HEK293 (cell line): ENCODE measurements around the gene C1orf198.

ENCODE experiments used
- BCL11B ChIP-seq: fragments of 450-650 bp; formaldehyde crosslinking; IDR thresholded peaks from 2 replicates; pipeline ENCODE4 v1.5.1; 2016; ENCODE audit warnings: low read depth, missing biosample characterization, missing genetic modification characterization
- ELK4 ChIP-seq: IDR thresholded peaks from 2 replicates; pipeline ENCODE4 v1.6.1; 2011; ENCODE audit warnings: mild to moderate bottlenecking, low read depth, low read length, borderline replicate concordance
- KLF1 ChIP-seq: fragments of 450-650 bp; formaldehyde crosslinking; IDR thresholded peaks from 2 replicates; pipeline ENCODE4 v1.5.1; 2016; ENCODE audit warnings: missing biosample characterization, missing genetic modification characterization
- KLF7 ChIP-seq: fragments of 450-650 bp; formaldehyde crosslinking; IDR thresholded peaks from 2 replicates; pipeline ENCODE4 v1.5.1; 2016; ENCODE audit warnings: missing biosample characterization, missing genetic modification characterization, borderline replicate concordance
- SP3 ChIP-seq: fragments of 450-650 bp; formaldehyde crosslinking; IDR thresholded peaks from 2 replicates; pipeline ENCODE4 v1.5.1; 2016; ENCODE audit warnings: missing biosample characterization, missing genetic modification characterization
- SP7 ChIP-seq: fragments of 450-650 bp; formaldehyde crosslinking; IDR thresholded peaks from 2 replicates; pipeline ENCODE4 v1.5.1; 2016; ENCODE audit warnings: missing biosample characterization, missing genetic modification characterization
- YY1 ChIP-seq: fragments of 450-650 bp; formaldehyde crosslinking; IDR thresholded peaks from 2 replicates; pipeline ENCODE4 v1.5.1; 2018; ENCODE audit warnings: missing biosample characterization, missing genetic modification characterization
- ZBTB11 ChIP-seq: fragments of 450-650 bp; formaldehyde crosslinking; conservative IDR thresholded peaks from 2 replicates; pipeline ENCODE4 v1.5.1; 2016; ENCODE audit warnings: low read depth, missing biosample characterization, missing genetic modification characterization
- ZBTB48 ChIP-seq: fragments of 450-650 bp; formaldehyde crosslinking; IDR thresholded peaks from 2 replicates; pipeline ENCODE4 v1.5.1; 2016; ENCODE audit warnings: missing biosample characterization, missing genetic modification characterization
- ZNF138 ChIP-seq: fragments of 450-650 bp; formaldehyde crosslinking; IDR thresholded peaks from 2 replicates; pipeline ENCODE4 v1.5.1; 2016; ENCODE audit warnings: missing biosample characterization, missing genetic modification characterization, borderline replicate concordance
- ZNF146 ChIP-seq: fragments of 450-650 bp; formaldehyde crosslinking; IDR thresholded peaks from 2 replicates; pipeline ENCODE4 v1.5.1; 2016; ENCODE audit warnings: missing biosample characterization, missing genetic modification characterization
- ZNF169 ChIP-seq: fragments of 450-650 bp; formaldehyde crosslinking; IDR thresholded peaks from 2 replicates; pipeline ENCODE4 v1.5.1; 2016; ENCODE audit warnings: missing biosample characterization, missing genetic modification characterization
- ZNF324 ChIP-seq: fragments of 450-650 bp; formaldehyde crosslinking; IDR thresholded peaks from 2 replicates; pipeline ENCODE4 v1.5.1; 2016; ENCODE audit warnings: missing biosample characterization, missing genetic modification characterization
- ZNF404 ChIP-seq: fragments of 450-650 bp; formaldehyde crosslinking; IDR thresholded peaks from 2 replicates; pipeline ENCODE4 v1.5.1; 2017; ENCODE audit warnings: missing biosample characterization, missing genetic modification characterization
- ZNF433 ChIP-seq: fragments of 450-650 bp; formaldehyde crosslinking; IDR thresholded peaks from 2 replicates; pipeline ENCODE4 v1.5.1; 2016; ENCODE audit warnings: missing biosample characterization, missing genetic modification characterization, low read depth
- ZNF473 ChIP-seq: fragments of 450-650 bp; formaldehyde crosslinking; IDR thresholded peaks from 2 replicates; pipeline ENCODE4 v1.5.1; 2017; ENCODE audit warnings: missing biosample characterization, missing genetic modification characterization
- ZNF596 ChIP-seq: fragments of 450-650 bp; IDR thresholded peaks from 2 replicates; pipeline ENCODE4 v1.5.0; 2018; ENCODE audit warnings: missing biosample characterization, mild to moderate bottlenecking, missing genetic modification characterization, moderate library complexity
- ZNF626 ChIP-seq: fragments of 450-650 bp; sonication (Bioruptor Pico); formaldehyde crosslinking; IDR thresholded peaks from 2 replicates; pipeline ENCODE4 v1.5.1; 2018; ENCODE audit warnings: missing biosample characterization, missing genetic modification characterization, inconsistent platforms
- ZNF670 ChIP-seq: fragments of 450-650 bp; formaldehyde crosslinking; IDR thresholded peaks from 2 replicates; pipeline ENCODE4 v1.5.1; 2016; ENCODE audit warnings: missing biosample characterization, missing genetic modification characterization, low read depth
- ZNF701 ChIP-seq: fragments of 450-650 bp; formaldehyde crosslinking; IDR thresholded peaks from 2 replicates; pipeline ENCODE4 v1.5.1; 2016; ENCODE audit warnings: missing biosample characterization, missing genetic modification characterization
- ZNF747 ChIP-seq: fragments of 450-650 bp; formaldehyde crosslinking; IDR thresholded peaks from 2 replicates; pipeline ENCODE4 v1.5.1; 2016; ENCODE audit warnings: missing biosample characterization, missing genetic modification characterization
- ZNF768 ChIP-seq: fragments of 450-650 bp; formaldehyde crosslinking; IDR thresholded peaks from 2 replicates; pipeline ENCODE4 v1.5.1; 2018; ENCODE audit warnings: missing biosample characterization, mild to moderate bottlenecking, missing genetic modification characterization
- ZNF777 ChIP-seq: fragments of 450-650 bp; formaldehyde crosslinking; IDR thresholded peaks from 2 replicates; pipeline ENCODE4 v1.5.1; 2017; ENCODE audit warnings: missing biosample characterization, missing genetic modification characterization, borderline replicate concordance
- ZSCAN18 ChIP-seq: fragments of 450-650 bp; formaldehyde crosslinking; IDR thresholded peaks from 2 replicates; pipeline ENCODE4 v1.5.1; 2016; ENCODE audit warnings: missing biosample characterization, missing genetic modification characterization
- ZXDB ChIP-seq: fragments of 450-650 bp; formaldehyde crosslinking; IDR thresholded peaks from 2 replicates; pipeline ENCODE4 v1.5.1; 2016; ENCODE audit warnings: missing biosample characterization, missing genetic modification characterization
- TF ChIP-seq, protein P1 (sequence below): fragments of 450-650 bp; formaldehyde crosslinking; IDR thresholded peaks from 2 replicates; pipeline ENCODE4 v1.5.1; 2016; ENCODE audit warnings: missing biosample characterization, missing genetic modification characterization, borderline replicate concordance
- TF ChIP-seq, protein P2 (sequence below): fragments of 450-650 bp; formaldehyde crosslinking; IDR thresholded peaks from 2 replicates; pipeline ENCODE4 v1.5.1; 2016; ENCODE audit warnings: missing biosample characterization, missing genetic modification characterization

The C1orf198 gene

DNA sequence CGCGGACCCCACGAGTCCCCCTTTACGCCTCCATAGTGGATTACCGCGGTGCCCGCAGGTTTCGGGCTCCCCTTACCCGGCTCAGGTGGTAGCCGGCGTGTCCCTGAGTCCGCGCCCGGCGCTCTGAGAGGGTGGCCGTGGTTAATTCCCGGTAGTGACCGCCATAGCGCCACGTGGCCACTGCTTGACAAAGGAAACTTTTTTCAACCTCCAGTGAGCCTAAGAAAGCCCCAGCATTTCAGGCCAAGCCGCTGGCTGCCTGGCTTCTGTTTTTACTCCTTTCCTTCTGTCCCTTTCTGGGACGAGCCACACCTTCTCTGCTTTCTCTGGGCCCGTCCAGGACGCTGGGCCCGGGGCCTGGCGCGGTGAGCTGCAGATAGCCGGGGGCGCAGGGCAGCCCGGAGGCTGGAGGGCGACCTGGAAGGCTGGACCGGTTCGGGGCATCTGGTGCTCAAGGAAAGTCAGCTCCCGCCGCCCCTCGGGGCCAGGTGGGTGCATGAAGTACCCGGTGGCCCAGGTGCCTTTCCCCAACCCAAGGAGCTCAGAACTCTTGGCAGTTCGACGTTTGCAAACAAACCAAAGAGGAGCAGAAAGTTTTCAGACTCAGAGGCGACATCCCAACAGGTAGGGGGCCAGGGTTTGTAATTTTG is 540 bp upstream of the C1orf198 start (continued):
- TF ChIP-seq, protein P1, sequence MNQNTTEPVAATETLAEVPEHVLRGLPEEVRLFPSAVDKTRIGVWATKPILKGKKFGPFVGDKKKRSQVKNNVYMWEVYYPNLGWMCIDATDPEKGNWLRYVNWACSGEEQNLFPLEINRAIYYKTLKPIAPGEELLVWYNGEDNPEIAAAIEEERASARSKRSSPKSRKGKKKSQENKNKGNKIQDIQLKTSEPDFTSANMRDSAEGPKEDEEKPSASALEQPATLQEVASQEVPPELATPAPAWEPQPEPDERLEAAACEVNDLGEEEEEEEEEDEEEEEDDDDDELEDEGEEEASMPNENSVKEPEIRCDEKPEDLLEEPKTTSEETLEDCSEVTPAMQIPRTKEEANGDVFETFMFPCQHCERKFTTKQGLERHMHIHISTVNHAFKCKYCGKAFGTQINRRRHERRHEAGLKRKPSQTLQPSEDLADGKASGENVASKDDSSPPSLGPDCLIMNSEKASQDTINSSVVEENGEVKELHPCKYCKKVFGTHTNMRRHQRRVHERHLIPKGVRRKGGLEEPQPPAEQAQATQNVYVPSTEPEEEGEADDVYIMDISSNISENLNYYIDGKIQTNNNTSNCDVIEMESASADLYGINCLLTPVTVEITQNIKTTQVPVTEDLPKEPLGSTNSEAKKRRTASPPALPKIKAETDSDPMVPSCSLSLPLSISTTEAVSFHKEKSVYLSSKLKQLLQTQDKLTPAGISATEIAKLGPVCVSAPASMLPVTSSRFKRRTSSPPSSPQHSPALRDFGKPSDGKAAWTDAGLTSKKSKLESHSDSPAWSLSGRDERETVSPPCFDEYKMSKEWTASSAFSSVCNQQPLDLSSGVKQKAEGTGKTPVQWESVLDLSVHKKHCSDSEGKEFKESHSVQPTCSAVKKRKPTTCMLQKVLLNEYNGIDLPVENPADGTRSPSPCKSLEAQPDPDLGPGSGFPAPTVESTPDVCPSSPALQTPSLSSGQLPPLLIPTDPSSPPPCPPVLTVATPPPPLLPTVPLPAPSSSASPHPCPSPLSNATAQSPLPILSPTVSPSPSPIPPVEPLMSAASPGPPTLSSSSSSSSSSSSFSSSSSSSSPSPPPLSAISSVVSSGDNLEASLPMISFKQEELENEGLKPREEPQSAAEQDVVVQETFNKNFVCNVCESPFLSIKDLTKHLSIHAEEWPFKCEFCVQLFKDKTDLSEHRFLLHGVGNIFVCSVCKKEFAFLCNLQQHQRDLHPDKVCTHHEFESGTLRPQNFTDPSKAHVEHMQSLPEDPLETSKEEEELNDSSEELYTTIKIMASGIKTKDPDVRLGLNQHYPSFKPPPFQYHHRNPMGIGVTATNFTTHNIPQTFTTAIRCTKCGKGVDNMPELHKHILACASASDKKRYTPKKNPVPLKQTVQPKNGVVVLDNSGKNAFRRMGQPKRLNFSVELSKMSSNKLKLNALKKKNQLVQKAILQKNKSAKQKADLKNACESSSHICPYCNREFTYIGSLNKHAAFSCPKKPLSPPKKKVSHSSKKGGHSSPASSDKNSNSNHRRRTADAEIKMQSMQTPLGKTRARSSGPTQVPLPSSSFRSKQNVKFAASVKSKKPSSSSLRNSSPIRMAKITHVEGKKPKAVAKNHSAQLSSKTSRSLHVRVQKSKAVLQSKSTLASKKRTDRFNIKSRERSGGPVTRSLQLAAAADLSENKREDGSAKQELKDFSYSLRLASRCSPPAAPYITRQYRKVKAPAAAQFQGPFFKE (tag by site-specific recombination) = no peak
- TF ChIP-seq ZNF473 (tag by site-specific recombination) = no peak
- 0 out of 2 replicates have a peak, but pooled peaks have one; percentile 49 for TF ChIP-seq YY1
- no peak for TF ChIP-seq ZNF138 (tag by site-specific recombination)
- no peak for TF ChIP-seq ZNF596 (tag by site-specific recombination)
- TF ChIP-seq KLF7 = no peak
- peak; percentile 53; the same call in 1 of the 2 replicates for TF ChIP-seq ZBTB48 (tag by site-specific recombination)
- TF ChIP-seq ZNF768 (tag by site-specific recombination) = no peak
- no peak for TF ChIP-seq ZNF670
- no peak for TF ChIP-seq ZSCAN18 (tag by site-specific recombination)
- no peak for TF ChIP-seq BCL11B
- peak; percentile 23; the same call in 1 of the 2 replicates for TF ChIP-seq SP7
- no peak for TF ChIP-seq ZNF701 (tag by site-specific recombination)
- TF ChIP-seq ZNF747 (tag by site-specific recombination) = no peak
- TF ChIP-seq ZNF404 (tag by site-specific recombination) = no peak
- 0 out of 2 replicates have a peak, but pooled peaks have one; percentile 18 for TF ChIP-seq ZBTB11 (tag by site-specific recombination)
- no peak for TF ChIP-seq ZNF433 (tag by site-specific recombination)
- no peak for TF ChIP-seq ZNF626 (tag by site-specific recombination)
- no peak for TF ChIP-seq ZNF777 (tag by site-specific recombination)
- TF ChIP-seq KLF1 (tag by site-specific recombination) = no peak
- TF ChIP-seq ELK4 = no peak
- TF ChIP-seq ZNF146 (tag by site-specific recombination) = no peak
- TF ChIP-seq, protein P2, sequence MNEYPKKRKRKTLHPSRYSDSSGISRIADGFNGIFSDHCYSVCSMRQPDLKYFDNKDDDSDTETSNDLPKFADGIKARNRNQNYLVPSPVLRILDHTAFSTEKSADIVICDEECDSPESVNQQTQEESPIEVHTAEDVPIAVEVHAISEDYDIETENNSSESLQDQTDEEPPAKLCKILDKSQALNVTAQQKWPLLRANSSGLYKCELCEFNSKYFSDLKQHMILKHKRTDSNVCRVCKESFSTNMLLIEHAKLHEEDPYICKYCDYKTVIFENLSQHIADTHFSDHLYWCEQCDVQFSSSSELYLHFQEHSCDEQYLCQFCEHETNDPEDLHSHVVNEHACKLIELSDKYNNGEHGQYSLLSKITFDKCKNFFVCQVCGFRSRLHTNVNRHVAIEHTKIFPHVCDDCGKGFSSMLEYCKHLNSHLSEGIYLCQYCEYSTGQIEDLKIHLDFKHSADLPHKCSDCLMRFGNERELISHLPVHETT = no peak
- 0 out of 2 replicates have a peak, but pooled peaks have one; percentile 37 for TF ChIP-seq ZNF324 (tag by site-specific recombination)
- no peak for TF ChIP-seq ZNF169
- TF ChIP-seq ZXDB (tag by site-specific recombination) = peak; percentile 42; the same call in 1 of the 2 replicates
- peak; percentile 14; the same call in 1 of the 2 replicates for TF ChIP-seq SP3 (tag by site-specific recombination)
